Caco-2 (cell line): ENCODE data around the gene OTULIN. TPM values are rescaled to one million over a fixed set of nuclear protein-coding genes. Genes with fewer than 3 reads are reported as not detected.

ENCODE experiments used
- BruUV-seq: library from RNA; stranded (reverse); fragments of 400-500 nt; replicated peaks from 2 replicates; lab custom pipeline; 2021; lab: Mats Ljungman, UMichigan
- CTCF ChIA-PET: fragments of 300-600 bp; sonication (Branson Sonifier 250); formaldehyde crosslinking; loops from one replicate; lab custom pipeline; 2022; ENCODE audit warnings: antibody characterized with exemption; lab: Charles Lee
- POLR2A ChIA-PET: fragments of 300-600 bp; sonication (Branson Sonifier 250); formaldehyde crosslinking; loops from one replicate; lab custom pipeline; 2022; ENCODE audit warnings: antibody characterized with exemption; lab: Charles Lee
- DNase-seq, 2 experiments: peaks; one replicate each; pipeline versions ENCODE4 v3.0.0 to v3.0.0-alpha.2; 2020 to 2022
- H3K27me3 ChIP-seq: replicated peaks from 2 replicates; pipeline ENCODE4 v1.6.0; 2011; ENCODE audit warnings: low read length; ENCODE audit not compliant: control insufficient read depth, insufficient read depth
- H3K36me3 ChIP-seq: 2 replicates; pipeline ENCODE4 v1.5.1; 2011; ENCODE audit warnings: low read length; ENCODE audit not compliant: control insufficient read depth, insufficient read depth
- H3K4me1 ChIP-seq: fragments of 250-450 bp; sonication (Bioruptor Pico); 2 replicates; pipeline ENCODE4 v1.5.1; 2020; ENCODE audit warnings: mild to moderate bottlenecking
- H3K4me3 ChIP-seq: 2 replicates; pipeline ENCODE4 v1.5.1; 2011; ENCODE audit warnings: low read depth, mild to moderate bottlenecking, control low read depth, low read length
- H3K9me3 ChIP-seq: fragments of 250-450 bp; sonication (Bioruptor Pico); 2 replicates; pipeline ENCODE4 v1.5.1; 2020; ENCODE audit warnings: mild to moderate bottlenecking, moderate library complexity
- H3K27ac Mint-ChIP-seq: one replicate; pipeline ENCODE4 v1.8.0; 2022; ENCODE audit warnings: mixed read lengths; ENCODE audit not compliant: unreplicated experiment
- H3K27me3 Mint-ChIP-seq: one replicate; pipeline ENCODE4 v1.8.0; 2022; ENCODE audit warnings: mixed read lengths; ENCODE audit not compliant: insufficient read depth, unreplicated experiment
- H3K36me3 Mint-ChIP-seq: one replicate; pipeline ENCODE4 v1.8.0; 2022; ENCODE audit warnings: mild to moderate bottlenecking, mixed read lengths; ENCODE audit not compliant: insufficient read depth, unreplicated experiment
- H3K4me1 Mint-ChIP-seq: one replicate; pipeline ENCODE4 v1.8.0; 2022; ENCODE audit warnings: low read depth, mixed read lengths; ENCODE audit not compliant: unreplicated experiment
- H3K4me3 Mint-ChIP-seq: one replicate; pipeline ENCODE4 v1.8.0; 2022; ENCODE audit warnings: mild to moderate bottlenecking, moderate library complexity, mixed read lengths; ENCODE audit not compliant: unreplicated experiment
- H3K9me3 Mint-ChIP-seq: one replicate; pipeline ENCODE4 v1.8.0; 2022; ENCODE audit warnings: mixed read lengths; ENCODE audit not compliant: unreplicated experiment
- intact Hi-C: fragments of 100-400 bp; cut with micrococcal nuclease; formaldehyde crosslinking; loops from one replicate; pipeline ENCODE4 v1.10.0; 2022; ENCODE audit not compliant: unreplicated experiment
- total RNA-seq: library from RNA; stranded (reverse); gene quantifications from 2 replicates; pipeline ENCODE4 v1.2.3, GENCODE V29; 2022
- TF ChIP-seq, protein P1 (sequence below), 2 experiments: fragments of 200-600 bp in 1 of 2; IDR thresholded peaks; 1 replicate in 1 of 2; 2 replicates in 1 of 2; pipeline versions ENCODE4 v1.5.1 to v1.8.0; 2011 to 2022; ENCODE audit warnings: antibody characterized with exemption in 1 of 2, control low read depth in 1 of 2, inconsistent platforms in 1 of 2, low read depth in 1 of 2, low read length in 1 of 2, mild to moderate bottlenecking in 1 of 2, moderate library complexity in 1 of 2; ENCODE audit not compliant: insufficient read depth in 1 of 2, severe bottlenecking in 1 of 2, unreplicated experiment in 1 of 2

Gene OTULIN
- total RNA-seq, 1 experiment from 2014 or later: 42.6 TPM

DNA sequence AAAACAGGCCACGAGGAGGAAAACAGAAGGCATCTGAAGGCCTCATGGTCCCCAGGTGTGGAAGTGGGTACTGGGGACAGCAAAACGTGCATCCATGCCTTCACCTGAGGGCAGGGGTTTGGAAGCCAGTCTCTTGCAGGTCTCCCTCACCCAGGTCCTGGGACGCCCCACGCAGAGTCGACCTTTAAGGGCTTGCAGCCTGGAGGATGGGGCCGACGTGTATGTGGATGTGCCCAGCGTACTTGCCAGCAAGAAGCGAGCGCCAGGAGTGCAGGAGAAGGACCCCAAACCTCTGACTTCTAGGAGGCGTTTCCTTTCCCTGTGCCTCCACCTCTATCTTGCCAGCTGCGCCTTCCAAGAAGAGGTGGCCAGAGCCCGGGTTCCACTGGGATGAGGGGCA is 65.9 kb downstream of the OTULIN start:
- H3K27me3 Mint-ChIP-seq: no peaks in the 10 kb centered on the region
- CTCF ChIA-PET: no interaction called here
- H3K4me3 Mint-ChIP-seq: no peak overlapping the region
- H3K27me3 ChIP-seq: no peaks in the 10 kb centered on the region
- no TSS peak for BruUV-seq
- no peak overlapping the region for H3K4me3 ChIP-seq
- intact Hi-C loops: no loop called here
- no peak for DNase-seq
- H3K27ac Mint-ChIP-seq: no peak overlapping the region
- TF ChIP-seq, protein P1, sequence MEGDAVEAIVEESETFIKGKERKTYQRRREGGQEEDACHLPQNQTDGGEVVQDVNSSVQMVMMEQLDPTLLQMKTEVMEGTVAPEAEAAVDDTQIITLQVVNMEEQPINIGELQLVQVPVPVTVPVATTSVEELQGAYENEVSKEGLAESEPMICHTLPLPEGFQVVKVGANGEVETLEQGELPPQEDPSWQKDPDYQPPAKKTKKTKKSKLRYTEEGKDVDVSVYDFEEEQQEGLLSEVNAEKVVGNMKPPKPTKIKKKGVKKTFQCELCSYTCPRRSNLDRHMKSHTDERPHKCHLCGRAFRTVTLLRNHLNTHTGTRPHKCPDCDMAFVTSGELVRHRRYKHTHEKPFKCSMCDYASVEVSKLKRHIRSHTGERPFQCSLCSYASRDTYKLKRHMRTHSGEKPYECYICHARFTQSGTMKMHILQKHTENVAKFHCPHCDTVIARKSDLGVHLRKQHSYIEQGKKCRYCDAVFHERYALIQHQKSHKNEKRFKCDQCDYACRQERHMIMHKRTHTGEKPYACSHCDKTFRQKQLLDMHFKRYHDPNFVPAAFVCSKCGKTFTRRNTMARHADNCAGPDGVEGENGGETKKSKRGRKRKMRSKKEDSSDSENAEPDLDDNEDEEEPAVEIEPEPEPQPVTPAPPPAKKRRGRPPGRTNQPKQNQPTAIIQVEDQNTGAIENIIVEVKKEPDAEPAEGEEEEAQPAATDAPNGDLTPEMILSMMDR (IDR thresholded peaks at IDR 0.05; ENCODE audit: insufficient read depth in 1 of 2, low read depth in 1 of 2, low read length in 1 of 2, severe bottlenecking in 1 of 2, unreplicated experiment in 1 of 2): no peak
- no peaks in the 10 kb centered on the region for H3K9me3 Mint-ChIP-seq
- no peaks in the 10 kb centered on the region for H3K4me1 Mint-ChIP-seq
- POLR2A ChIA-PET: no interaction called here
- no peaks in the 10 kb centered on the region for H3K36me3 Mint-ChIP-seq
- H3K36me3 ChIP-seq: no peaks in the 10 kb centered on the region
- no peaks in the 10 kb centered on the region for H3K9me3 ChIP-seq
- peaks cover 14% of the 10 kb centered on the region for H3K4me1 ChIP-seq

DNA sequence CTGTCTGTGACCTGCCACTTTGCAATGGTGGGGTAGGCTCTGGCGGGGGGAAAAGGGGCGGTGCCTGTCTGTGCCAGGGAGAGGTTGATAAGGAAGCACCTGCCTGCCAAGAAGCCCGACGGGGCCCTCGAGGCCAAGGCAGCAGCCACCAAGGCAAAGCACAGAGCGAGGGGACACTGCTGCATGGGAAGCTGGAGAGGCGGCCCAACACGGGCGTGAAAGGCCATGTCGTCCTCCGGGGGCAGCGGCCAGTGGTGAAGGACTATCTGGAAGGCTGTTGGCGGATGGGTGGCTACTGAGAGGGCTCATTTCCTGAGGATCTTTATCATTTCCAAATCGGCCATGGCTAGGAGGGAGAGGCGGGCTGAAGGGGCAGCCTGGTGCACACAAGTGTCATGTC is 66.4 kb downstream of the OTULIN start:
- BruUV-seq: no TSS peak
- CTCF ChIA-PET: no interaction called here

DNA sequence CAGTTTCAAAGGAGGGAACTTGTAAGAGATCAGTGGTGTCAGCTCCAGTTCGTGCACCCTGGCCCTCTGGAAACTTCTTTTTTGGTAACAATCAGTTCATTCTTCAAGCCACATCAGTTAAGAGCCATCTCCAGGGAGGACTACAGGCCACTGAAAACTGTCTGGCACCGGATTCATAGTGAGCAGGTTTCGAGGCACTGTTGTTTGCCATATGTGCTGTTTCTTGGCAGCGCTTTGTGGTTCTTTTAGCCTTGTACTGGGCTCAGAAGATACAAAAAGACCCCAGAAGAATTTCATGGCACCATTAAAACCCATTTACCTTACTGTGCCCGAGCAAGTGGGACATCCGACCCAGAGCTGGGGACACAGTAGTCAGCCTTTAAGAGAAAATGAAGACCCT is 68.5 kb downstream of the OTULIN start:
- Histone ChIP-seq H3K4me3 (no peak overlapping the region), H3K36me3 (no peaks in the 10 kb centered on the region), H3K4me1 (peaks cover 10% of the 10 kb centered on the region), H3K9me3 (no peaks in the 10 kb centered on the region), H3K27me3 (no peaks in the 10 kb centered on the region)
- Mint-ChIP-seq H3K4me1 (no peaks in the 10 kb centered on the region), H3K27ac (no peak overlapping the region), H3K9me3 (no peaks in the 10 kb centered on the region), H3K4me3 (no peak overlapping the region), H3K27me3 (no peaks in the 10 kb centered on the region), H3K36me3 (no peaks in the 10 kb centered on the region)
- no peak for DNase-seq
- ChIA-PET CTCF (no interaction called here), POLR2A (no interaction called here)
- BruUV-seq: no TSS peak
- intact Hi-C loops: no loop called here
- TF ChIP-seq, protein P1 (IDR thresholded peaks at IDR 0.05; ENCODE audit: insufficient read depth in 1 of 2, low read depth in 1 of 2, low read length in 1 of 2, severe bottlenecking in 1 of 2, unreplicated experiment in 1 of 2): no peak

More for the DNA sequence above, 66.4 kb downstream of the OTULIN start:
- Histone ChIP-seq H3K36me3 (no peaks in the 10 kb centered on the region), H3K27me3 (no peaks in the 10 kb centered on the region), H3K4me3 (no peak overlapping the region), H3K9me3 (no peaks in the 10 kb centered on the region), H3K4me1 (peaks cover 14% of the 10 kb centered on the region)
- intact Hi-C loops: no loop called here
- no peak for DNase-seq
- no peaks in the 10 kb centered on the region for H3K27me3 Mint-ChIP-seq
- no peaks in the 10 kb centered on the region for H3K9me3 Mint-ChIP-seq
- H3K27ac Mint-ChIP-seq: no peak overlapping the region
- no peak overlapping the region for H3K4me3 Mint-ChIP-seq
- TF ChIP-seq, protein P1 (IDR thresholded peaks at IDR 0.05; ENCODE audit: insufficient read depth in 1 of 2, low read depth in 1 of 2, low read length in 1 of 2, severe bottlenecking in 1 of 2, unreplicated experiment in 1 of 2): no peak
- H3K36me3 Mint-ChIP-seq: no peaks in the 10 kb centered on the region
- POLR2A ChIA-PET: no interaction called here
- H3K4me1 Mint-ChIP-seq: no peaks in the 10 kb centered on the region
